ENCODE measurements around the gene F10. TPM values are rescaled to one million over a fixed set of nuclear protein-coding genes. Genes with fewer than 3 reads are reported as not detected.

F10 gene
- total and polyA plus RNA-seq, 2 donors (not counting 3 experiments of a cell fraction or from before 2014, with no cell fraction given) = 0.25 TPM; not detected in 1

DNA sequence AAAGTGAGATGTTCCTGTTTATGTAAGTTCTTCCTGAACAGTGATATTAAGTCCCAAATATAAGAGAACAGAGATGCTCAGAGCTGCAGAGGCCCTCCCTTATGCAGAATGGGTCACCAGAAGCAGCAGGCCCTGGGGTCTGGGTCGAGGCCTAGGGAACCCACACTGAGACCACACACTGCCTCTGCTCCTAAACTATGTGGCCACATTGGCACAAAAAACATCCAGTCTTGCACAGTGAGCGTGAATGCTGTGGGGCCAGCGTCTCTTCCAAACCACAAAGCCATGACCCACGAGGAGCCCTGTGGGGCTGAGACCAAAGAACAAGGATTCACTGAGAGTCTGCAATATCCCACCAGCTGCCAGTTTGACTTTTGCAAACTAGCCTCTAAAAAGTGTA lies 59.4 kb downstream of the F10 start:
- Histone ChIP-seq H2AFZ (ENCODE audit: low read depth, low read length) (no peak overlapping the region), H3K4me3 (replicated peaks in 1 of 3; ENCODE audit: insufficient read depth in 1 of 3, low read depth in 1 of 3, low read length in 3 of 3) (no peak overlapping the region), H3K9me3 (replicated peaks; ENCODE audit: control insufficient read depth, insufficient read depth, low read length) (no peaks in the 10 kb centered on the region), H3K9me1 (replicated peaks; ENCODE audit: control insufficient read depth, extremely low read depth, insufficient read depth, low read length) (no peaks in the 10 kb centered on the region), H3K27ac (ENCODE audit: insufficient read depth, low read depth, low read length) (no peak overlapping the region), H3K4me2 (ENCODE audit: insufficient read depth, low read length) (no peak overlapping the region), H3K9ac (replicated peaks; ENCODE audit: extremely low read depth, insufficient read depth, low read length) (no peak overlapping the region), H3K4me1 (ENCODE audit: control insufficient read depth, extremely low read depth, insufficient read depth, low read length) (peaks cover 46% of the 10 kb centered on the region), H3K27me3 (ENCODE audit: control insufficient read depth in 2 of 2, insufficient read depth in 2 of 2, low read length in 2 of 2) (no peaks in the 10 kb centered on the region), H3K79me2 (ENCODE audit: control insufficient read depth, insufficient read depth, low read length) (peaks cover 19% of the 10 kb centered on the region), H4K20me1 (replicated peaks; ENCODE audit: control insufficient read depth, extremely low read depth, insufficient read depth, low read length) (no peaks in the 10 kb centered on the region), H3K36me3 (ENCODE audit: control insufficient read depth in 2 of 2, extremely low read depth in 1 of 2, insufficient read depth in 2 of 2, low read length in 2 of 2) (peaks cover 13 to 16% of the 10 kb centered on the region in 2 experiments)
- dilution Hi-C loops (cut with MboI; ENCODE audit: extremely low pct_ligation_motif_present, low sequenced_read_pairs) = no loop called here
- no TSS peak for BruUV-seq (replicated peaks)
- intact Hi-C loops (cut with micrococcal nuclease) = no loop called here
- ChIA-PET CTCF (no interaction called here), POLR2A (no interaction called here)
- TF ChIP-seq POLR2A (IDR thresholded peaks at IDR 0.05; ENCODE audit: low read depth, low read length) (no peak), EZH2 (IDR thresholded peaks at IDR 0.05; ENCODE audit: borderline replicate concordance, low read depth, low read length, severe bottlenecking) (no peak), JUN (IDR thresholded peaks at IDR 0.05; ENCODE audit: borderline replicate concordance, insufficient read depth, insufficient read length, low read depth) (no peak), FOS (IDR thresholded peaks at IDR 0.05; ENCODE audit: borderline replicate concordance, insufficient read depth, low read length) (no peak), MYC (IDR thresholded peaks at IDR 0.05; ENCODE audit: low read depth, low read length) (no peak), POLR2AphosphoS5 (IDR thresholded peaks at IDR 0.05; ENCODE audit: insufficient read depth, low read depth, low read length) (no peak), GATA2 (IDR thresholded peaks at IDR 0.05; ENCODE audit: insufficient read depth, insufficient read length, low read depth, low read length) (no peak)
- TF ChIP-seq, protein P1, sequence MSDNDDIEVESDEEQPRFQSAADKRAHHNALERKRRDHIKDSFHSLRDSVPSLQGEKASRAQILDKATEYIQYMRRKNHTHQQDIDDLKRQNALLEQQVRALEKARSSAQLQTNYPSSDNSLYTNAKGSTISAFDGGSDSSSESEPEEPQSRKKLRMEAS (IDR thresholded peaks at IDR 0.05; ENCODE audit: insufficient read depth, insufficient read length) = no peak
- TF ChIP-seq, protein P2, sequence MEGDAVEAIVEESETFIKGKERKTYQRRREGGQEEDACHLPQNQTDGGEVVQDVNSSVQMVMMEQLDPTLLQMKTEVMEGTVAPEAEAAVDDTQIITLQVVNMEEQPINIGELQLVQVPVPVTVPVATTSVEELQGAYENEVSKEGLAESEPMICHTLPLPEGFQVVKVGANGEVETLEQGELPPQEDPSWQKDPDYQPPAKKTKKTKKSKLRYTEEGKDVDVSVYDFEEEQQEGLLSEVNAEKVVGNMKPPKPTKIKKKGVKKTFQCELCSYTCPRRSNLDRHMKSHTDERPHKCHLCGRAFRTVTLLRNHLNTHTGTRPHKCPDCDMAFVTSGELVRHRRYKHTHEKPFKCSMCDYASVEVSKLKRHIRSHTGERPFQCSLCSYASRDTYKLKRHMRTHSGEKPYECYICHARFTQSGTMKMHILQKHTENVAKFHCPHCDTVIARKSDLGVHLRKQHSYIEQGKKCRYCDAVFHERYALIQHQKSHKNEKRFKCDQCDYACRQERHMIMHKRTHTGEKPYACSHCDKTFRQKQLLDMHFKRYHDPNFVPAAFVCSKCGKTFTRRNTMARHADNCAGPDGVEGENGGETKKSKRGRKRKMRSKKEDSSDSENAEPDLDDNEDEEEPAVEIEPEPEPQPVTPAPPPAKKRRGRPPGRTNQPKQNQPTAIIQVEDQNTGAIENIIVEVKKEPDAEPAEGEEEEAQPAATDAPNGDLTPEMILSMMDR (IDR thresholded peaks at IDR 0.05; ENCODE audit: extremely low read depth in 1 of 2, insufficient read depth in 1 of 2, low read depth in 1 of 2, low read length in 2 of 2) = no peak
- no peak for FAIRE-seq
- DNase-seq (ENCODE audit: low read depth, low spot score) = no peak

Data from endothelial cell of umbilical vein (primary cell).